BE2C (cell line): ENCODE measurements around the gene PITPNM2.

ENCODE experiments used
- DNase-seq: peaks from one replicate; pipeline ENCODE4 v3.0.0-alpha.2; 2020
- H3K27me3 ChIP-seq: fragments of 250-450 bp; sonication (Bioruptor Pico); 2 replicates; pipeline ENCODE4 v1.5.1; 2020; ENCODE audit warnings: mild to moderate bottlenecking
- H3K36me3 ChIP-seq: fragments of 250-450 bp; sonication (Bioruptor Pico); 2 replicates; pipeline ENCODE4 v1.5.1; 2020; ENCODE audit warnings: mild to moderate bottlenecking
- H3K4me1 ChIP-seq: fragments of 250-450 bp; sonication (Bioruptor Pico); 2 replicates; pipeline ENCODE4 v1.5.1; 2020
- H3K4me3 ChIP-seq: 2 replicates; pipeline ENCODE4 v1.5.1; 2011; ENCODE audit warnings: low read depth, low read length
- H3K9me3 ChIP-seq: fragments of 250-450 bp; sonication (Bioruptor Pico); 2 replicates; pipeline ENCODE4 v1.5.1; 2020
- CTCF ChIP-seq: IDR thresholded peaks from 2 replicates; pipeline ENCODE4 v1.5.1; 2012; ENCODE audit warnings: mild to moderate bottlenecking, low read depth, low read length

Gene PITPNM2

GRCh38 chr12:123149088-123149487 lies 1.8 kb downstream of the PITPNM2 start:
- Histone ChIP-seq H3K27me3 (no peaks in the 10 kb centered on the region; the same call in 1 of the 2 replicates), H3K4me3 (no peak overlapping the region), H3K9me3 (no peaks in the 10 kb centered on the region), H3K4me1 (0 out of 2 replicates have a peak, but pooled peaks cover 4% of the 10 kb centered on the region), H3K36me3 (no peaks in the 10 kb centered on the region; the same call in 1 of the 2 replicates)
- no peak for DNase-seq
- no peak for TF ChIP-seq CTCF

DNA sequence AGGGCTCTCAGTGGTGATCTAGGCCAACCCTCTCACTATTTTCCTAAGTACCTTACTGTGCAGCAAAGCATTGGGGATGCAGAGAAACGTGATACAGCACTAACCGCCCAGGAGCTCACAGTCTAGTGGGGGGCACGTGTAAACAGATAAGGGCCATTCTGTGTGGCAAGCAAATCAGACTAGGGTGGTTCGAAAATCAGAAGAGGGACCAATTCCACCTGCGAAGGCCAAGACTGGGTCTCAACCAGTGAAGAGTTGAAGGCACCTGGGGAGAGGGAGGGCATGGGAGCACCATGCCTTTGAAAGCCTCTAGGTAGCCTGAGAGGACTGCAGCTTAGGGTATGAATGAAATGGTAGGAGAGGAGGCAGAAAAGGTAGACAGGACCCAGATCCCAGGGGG lies 2.2 kb downstream of the PITPNM2 start:
- no peak for TF ChIP-seq CTCF
- Histone ChIP-seq H3K27me3 (no peaks in the 10 kb centered on the region; the same call in 1 of the 2 replicates), H3K4me1 (0 out of 2 replicates have a peak, but pooled peaks cover 4% of the 10 kb centered on the region), H3K4me3 (no peak overlapping the region), H3K9me3 (no peaks in the 10 kb centered on the region), H3K36me3 (no peaks in the 10 kb centered on the region; the same call in 1 of the 2 replicates)
- no peak for DNase-seq

DNA sequence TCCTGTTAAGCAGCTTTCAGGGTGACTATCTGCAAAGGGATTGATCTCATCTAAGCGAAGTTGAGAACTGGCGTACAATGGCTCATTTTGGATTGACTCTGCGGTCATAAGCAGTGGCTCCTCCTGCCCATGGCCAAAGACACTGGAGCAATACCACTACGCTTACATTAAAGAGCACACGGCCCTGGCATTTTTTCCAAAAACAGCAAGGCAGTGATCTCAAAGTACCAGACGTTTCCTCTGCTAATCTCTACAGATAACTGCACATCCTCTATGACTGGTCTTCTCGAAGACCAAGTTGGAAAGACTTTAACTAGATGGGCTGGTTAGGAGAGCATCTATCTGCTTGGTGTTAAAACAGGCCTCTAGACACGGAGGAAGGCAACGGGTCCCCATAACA lies 2.7 kb downstream of the PITPNM2 start:
- no peak for DNase-seq

GRCh38 chr12:123145211-123145610 lies 5.7 kb downstream of the PITPNM2 start:
- no peak for TF ChIP-seq CTCF
- H3K9me3 ChIP-seq: no peaks in the 10 kb centered on the region
- H3K36me3 ChIP-seq: no peaks in the 10 kb centered on the region
- 0 out of 2 replicates have a peak, but pooled peaks cover 4% of the 10 kb centered on the region for H3K4me1 ChIP-seq
- no peak overlapping the region for H3K4me3 ChIP-seq
- no peaks in the 10 kb centered on the region; the same call in 1 of the 2 replicates for H3K27me3 ChIP-seq
- DNase-seq: no peak

More for the DNA sequence above, 2.7 kb downstream of the PITPNM2 start:
- no peak for TF ChIP-seq CTCF
- H3K36me3 ChIP-seq: no peaks in the 10 kb centered on the region; the same call in 1 of the 2 replicates
- no peaks in the 10 kb centered on the region; the same call in 1 of the 2 replicates for H3K27me3 ChIP-seq
- H3K4me3 ChIP-seq: no peak overlapping the region
- 0 out of 2 replicates have a peak, but pooled peaks cover 4% of the 10 kb centered on the region for H3K4me1 ChIP-seq
- H3K9me3 ChIP-seq: no peaks in the 10 kb centered on the region

DNA sequence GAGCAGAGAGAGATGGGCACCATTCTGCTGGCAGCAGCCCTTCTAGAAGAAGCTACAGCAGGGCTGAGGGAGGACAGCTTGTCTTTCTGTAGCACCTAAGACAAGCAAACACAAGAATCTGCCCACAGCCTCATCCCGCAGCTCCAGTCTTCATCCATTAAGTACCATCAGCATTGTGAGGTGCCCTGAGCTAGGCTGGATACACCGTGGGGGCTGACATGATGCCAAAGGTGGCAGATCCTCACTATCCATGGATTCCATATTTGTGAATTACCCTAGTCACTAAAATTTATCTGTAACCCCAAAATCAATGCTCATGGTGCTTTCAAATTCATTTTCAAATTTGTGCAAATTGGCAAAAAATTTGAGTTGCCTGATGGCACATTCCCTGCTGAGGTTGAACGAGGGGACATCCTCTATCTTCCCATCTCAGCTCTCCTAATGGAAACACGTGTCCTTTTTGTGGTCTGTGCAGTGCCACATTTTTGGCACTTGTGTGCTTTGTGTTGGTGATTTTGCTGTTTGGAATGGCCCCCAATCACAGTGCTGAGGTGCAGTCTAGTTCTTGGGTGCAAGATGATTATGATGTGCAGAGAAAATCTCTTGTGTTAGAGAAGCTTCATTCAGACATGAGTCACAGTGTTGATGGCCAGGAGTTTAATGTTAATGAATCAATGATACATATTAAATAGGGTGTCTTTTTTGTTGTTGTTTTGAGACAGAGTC lies 7.0 kb downstream of the PITPNM2 start:
- TF ChIP-seq CTCF: no peak
- H3K4me1 ChIP-seq: no peaks in the 10 kb centered on the region
- no peak overlapping the region for H3K4me3 ChIP-seq

More for the DNA sequence above, 7.0 kb downstream of the PITPNM2 start:
- Histone ChIP-seq H3K27me3 (no peaks in the 10 kb centered on the region), H3K36me3 (no peaks in the 10 kb centered on the region), H3K9me3 (no peaks in the 10 kb centered on the region)
- DNase-seq: no peak
